ENCODE measurements around the gene ARRDC3.

- TF ChIP-seq CTCF (conservative IDR thresholded peaks at IDR 0.05): no peak
- TF ChIP-seq EZH2 (IDR thresholded peaks at IDR 0.05; ENCODE audit: low read depth): no peak
Measured at GRCh38 chr5:91318724-91319123, 64.4 kb downstream of the ARRDC3 start.
